C1 segment of cervical spinal cord (tissue), 14 donors: ENCODE results near the gene CALM1.

Experiments used
- DNase-seq, 14 donors: peaks; one replicate each; lab custom pipeline; 2025; lab: John Stamatoyannopoulos, UW

The CALM1 gene

DNA sequence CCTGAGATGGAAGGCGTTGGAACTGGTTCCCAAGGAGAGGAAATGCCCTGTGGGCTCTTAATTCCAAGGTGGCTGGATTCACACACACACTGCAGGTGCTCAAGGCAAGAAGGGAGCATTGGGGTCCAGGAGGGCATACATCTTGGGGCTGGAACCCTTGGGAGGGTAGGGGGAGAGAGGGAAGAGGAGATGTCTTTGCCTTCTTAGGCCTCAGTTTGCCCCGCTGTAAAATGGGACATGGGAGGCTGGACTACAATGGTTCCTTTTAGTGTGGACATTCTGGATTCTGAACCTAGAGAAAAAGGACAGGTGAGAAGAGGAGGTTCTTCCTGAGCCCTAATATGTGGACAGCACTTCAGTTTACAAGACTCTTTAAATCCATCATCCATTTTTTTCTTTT, 43.8 kb downstream of the CALM1 start:
- no peak for DNase-seq

DNA sequence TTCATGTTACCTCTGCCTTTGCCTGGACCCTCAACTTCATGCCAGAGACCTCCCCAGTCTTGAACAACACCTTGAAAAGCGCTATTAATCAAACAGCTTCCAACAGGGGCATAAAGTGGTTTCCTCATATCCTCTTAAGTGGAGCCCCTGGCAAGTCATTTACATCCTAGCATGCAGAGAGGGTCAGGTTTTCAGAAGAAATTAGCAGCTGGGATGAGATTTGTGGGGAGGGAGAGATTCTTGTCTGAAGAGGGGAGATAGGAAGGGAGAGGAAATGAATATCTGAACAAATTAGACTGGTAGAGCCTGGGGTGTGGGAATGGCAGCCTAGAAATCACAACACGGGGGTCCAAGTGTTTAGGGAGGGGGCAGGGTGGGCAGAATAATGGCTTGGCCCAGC, 45.6 kb downstream of the CALM1 start:
- DNase-seq, result no peak

DNA sequence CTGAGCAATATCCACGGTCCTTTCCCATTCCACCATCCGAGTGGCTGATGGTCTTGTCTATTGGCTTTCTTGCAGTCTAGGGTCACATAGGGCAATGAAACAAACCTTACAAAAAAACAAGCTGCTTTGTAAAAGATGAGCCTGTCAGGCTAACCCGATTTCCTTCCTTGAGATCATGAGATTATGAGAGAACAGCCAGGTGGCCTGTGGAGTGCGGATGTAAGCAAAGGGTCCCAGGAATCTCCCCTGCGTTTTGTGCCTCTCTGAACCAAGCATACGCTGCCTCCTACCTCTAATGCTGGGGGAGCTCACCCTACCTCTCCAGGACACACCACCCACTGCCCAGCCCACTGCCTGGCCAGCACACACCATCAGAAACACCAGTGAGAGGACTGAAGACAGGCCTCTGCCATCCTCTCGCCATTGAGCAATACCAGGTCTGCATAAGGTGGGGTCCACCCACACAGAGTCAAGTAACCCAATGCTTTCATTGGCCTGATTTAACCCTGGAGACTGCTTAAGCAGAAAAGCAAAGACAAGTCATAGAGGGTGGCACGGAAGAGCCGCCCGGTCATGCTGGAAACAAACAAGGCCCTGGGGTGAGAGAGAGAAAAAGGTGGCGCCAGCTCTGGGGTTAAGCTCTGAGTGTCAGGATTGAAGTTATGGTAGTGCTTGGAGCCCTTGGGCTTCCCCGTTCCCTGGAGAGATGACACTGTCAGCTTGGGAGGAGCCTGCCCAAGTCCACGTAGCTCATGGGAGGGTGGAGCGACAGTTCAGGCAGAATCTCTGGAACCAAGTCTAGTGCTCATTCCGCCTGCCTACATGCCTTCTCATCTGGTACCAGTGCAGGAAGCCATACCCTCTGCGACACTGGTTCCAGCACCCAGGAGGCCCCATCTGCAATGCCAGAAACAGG, 46.6 kb downstream of the CALM1 start:
- no peak for DNase-seq

DNA sequence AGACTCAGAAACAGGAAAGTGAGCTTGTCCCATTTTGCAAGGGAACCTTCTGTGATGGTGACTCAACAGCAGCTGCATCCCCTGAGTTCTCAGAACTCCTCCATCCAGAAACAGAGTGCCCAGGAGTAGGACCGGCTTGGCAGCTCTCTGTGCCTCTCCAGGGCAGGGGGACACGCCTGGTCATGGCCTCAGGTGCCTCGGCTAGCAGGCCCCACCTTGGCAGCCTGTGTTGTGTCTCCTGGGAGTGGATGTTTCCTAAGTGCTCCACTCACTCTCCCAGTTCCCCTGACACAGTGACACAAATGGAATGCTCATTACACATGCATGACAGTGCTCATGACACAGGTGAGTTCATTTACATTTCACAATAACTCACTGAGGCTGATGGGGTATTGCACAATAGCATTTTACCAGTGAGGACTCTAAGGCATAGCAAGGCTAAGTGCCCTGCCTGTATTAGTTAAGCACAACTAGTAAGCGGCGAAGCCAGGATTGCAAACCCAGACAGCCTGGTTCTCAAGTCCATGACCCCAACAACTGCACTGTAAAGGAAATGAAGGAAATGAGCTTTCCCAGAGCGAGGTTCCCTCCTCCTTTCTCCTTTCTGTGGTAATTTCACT, 47.4 kb downstream of the CALM1 start:
- no peak for DNase-seq

DNA sequence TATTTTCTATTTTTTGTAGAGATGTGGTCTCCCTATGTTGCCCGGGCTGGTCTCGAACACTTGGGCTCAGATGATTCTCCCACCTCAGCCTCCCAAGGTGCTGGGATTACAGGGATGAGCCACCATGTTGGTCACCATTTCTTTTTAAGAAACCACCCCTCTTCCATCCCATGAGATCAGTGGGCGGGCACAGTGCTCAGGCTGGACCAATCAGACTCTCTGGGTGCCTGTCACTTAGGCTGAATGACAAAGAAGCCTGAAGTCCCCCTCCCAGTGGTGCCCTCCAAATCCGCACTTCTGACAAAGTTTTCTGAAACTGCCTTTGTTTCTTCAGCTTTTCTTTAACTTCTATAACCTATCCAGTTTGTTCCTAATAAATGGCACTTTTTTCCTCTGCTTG, 48.2 kb downstream of the CALM1 start:
- no peak for DNase-seq

DNA sequence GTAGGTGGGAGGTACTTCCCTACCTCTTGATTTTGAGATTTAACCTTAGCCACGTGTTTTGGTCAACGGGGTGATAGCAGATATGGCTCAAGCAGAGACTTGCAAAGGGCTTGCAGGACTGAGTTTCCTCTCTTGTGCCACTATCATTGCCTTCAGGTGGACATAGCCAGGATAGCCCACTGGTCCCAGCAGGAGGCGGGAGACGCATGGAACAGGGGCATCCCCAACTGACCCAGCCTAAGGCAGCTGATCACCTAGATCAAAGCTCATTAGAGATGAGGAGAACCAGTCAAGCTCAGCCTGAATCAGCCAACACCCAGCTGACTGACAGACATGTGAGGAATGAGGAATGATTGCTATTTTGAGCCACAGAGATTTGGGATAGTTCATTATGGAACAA, 49.6 kb downstream of the CALM1 start:
- no peak for DNase-seq

DNA sequence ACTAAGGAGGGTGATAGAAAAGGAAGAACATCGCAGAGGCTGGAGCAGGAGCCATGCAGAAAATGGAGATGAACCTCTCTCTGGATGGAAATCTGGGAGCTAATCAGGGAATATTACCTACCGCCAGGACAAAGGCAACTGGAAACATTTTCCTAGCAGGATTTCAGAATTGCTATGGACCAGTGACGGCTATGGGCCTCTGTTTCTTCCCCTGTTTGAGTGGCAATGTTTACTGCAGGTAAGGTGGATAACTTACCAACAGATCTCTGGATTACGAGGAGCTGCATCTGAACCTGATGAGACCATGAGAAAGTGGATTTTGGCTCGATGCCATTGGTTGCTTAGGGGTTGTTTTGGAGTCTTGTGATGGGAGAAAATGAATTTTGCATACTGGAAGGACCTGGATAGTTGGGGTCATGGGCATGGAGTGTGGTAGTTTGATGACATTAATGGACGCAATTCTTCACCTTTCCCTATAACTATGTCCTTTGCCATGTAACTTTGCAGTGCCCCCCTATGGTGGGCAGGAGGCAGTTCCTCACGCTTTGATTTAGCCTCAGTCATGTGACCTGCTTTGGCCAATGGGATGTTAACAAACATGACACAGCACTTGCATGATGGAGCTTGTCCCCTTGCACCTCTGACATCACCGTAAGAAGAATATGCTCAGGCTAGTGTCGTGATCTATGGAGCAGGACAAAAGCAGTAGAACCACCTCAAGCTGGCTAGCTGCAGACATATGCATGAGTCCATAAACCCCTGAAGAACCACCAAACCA, 51.1 kb downstream of the CALM1 start:
- DNase-seq, result no peak

DNA sequence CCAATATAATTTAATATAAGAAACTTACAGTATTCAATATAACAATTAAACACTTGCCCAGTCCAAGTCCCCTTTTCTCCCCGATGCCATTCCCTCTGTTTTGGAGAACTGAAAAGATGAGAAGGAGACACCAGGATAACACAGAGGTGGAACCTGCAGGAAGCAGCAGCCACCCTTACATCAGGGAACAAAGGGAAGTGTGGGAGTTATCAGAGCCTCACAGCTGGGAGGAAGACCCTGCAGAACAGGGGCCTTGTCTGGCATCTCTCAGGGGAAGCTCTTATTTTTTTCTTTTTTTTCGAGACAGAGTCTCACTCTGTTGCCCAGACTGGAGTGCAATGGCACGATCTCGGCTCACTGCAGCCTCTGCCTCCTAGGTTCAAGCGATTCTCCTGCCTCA, 52.6 kb downstream of the CALM1 start:
- DNase-seq, result no peak

DNA sequence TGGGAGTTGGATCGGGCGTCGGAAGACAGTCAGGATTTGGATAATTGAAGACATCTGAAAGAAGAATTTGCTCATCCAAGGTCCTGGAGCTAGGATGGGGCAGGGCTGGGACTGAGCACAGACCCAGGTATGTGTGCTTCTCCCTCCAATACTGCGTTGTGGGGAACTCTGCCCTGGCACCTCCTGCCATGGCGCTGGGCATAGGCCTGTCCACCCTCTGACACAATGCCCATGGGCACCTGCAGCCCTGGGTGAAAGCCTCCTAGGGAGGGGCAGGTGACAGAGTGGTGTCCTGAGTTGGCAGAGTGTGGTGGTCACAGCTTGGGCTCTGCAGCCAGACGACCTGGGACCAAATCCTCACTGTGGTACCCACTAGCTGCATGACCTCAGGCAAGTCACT, 53.3 kb downstream of the CALM1 start:
- DNase-seq, result no peak

DNA sequence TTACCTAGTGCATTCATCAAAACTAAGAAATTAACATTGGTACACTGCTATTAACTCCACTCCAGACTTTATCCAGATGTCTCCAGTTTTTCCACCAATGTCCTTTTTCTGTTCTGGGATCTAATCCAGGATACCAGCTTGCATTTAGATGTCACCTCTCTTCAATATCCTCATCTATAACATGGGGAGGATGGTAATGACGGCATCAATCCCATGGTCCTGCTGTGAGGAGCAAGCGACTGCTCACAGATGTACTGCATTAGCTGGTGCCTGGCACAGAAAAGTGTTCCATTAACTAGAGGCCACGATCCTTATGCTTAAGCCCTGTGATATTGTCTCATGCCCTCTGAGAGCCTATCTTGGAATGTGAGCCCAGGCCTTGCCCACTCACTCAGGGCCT, 53.8 kb downstream of the CALM1 start:
- no peak for DNase-seq

DNA sequence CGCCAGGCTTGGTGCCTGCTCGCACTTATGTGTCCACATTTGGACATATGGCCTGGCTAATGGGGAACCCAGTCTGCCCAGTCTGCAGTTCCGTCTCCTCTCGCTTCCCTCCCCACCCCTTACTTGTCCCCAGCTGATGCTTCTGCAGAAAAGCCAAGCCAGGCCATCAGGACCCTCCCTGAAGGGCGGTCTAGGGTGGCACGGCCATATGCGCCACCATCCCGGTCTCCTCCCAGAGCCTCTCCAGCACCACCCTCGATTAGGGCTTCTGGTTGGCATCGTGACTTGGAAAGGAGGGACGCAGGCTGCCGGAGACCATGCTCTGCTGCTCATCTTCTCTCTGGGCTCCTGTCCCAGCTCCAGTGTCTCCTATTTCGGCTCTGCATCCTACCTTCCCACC, 54.6 kb downstream of the CALM1 start:
- DNase-seq, result peak in 2 of 14 donors; percentile 10 to 83

DNA sequence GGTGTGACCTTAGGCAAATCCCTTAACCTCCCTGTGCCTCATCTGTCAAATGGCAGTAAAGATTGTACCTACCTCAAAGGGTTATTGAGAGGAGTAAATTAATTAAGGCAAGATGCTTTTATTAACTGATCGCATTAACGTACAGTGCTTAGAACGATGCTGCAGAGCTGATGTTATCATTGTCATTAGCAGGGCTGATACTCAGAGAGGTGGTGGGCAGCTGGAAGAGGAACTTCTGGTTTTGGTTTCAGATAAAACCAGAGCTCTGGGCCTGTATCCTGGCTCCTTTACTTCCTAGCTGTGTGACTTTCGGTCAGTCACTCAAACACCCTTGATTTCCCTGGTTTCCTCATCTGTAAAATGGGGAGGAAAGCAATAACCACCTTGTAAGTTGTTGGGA, 55.1 kb downstream of the CALM1 start:
- no peak for DNase-seq

DNA sequence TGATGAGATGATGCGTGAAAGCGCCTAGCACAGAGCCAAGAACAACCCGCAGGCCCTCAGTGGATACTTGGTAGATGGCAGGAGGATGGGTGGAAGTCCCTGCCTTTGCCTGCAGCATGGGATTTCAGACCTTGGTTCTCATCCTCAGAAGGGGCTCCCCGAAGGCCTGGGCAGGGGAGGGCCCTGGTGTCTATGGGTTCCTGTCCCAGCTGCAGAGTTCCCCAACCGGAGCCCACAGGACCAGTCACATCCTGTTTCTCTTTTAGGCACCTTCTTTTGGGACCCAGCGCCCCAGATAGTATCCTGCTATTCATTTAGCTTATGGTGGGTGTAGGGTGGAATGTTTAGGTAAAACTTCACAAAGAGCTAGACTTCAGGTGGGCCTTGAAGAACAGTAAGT, 55.5 kb downstream of the CALM1 start:
- DNase-seq, result no peak

DNA sequence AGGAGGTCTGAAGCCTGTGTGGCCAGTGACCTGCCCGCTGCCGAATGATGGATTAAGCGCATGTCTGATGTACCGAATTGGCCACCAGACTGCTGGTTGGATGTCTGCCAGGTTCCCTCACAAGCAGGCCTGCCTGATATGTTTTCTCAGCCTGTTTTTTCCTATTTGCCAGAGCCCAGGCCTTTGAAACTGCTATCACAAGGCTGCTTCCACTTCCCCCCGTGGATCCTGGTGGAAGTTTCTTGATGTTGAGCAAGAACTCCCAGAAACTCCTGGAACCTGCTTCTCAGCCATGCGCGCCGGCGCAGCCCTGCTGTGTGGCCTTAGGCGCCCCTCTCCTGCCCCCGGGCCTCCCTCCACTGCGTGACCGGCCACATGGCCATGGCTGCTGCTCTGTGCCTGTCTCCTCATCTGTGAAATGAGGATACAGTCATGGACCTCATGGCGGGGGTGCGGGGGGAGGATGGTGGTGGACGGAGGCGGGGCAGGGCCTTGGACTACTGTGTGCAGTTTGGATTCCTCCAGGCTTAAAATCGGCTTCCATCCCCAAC, 56.6 kb downstream of the CALM1 start:
- DNase-seq, result peak in 9 of 14 donors; percentile 30 to 78 (median 58)

DNA sequence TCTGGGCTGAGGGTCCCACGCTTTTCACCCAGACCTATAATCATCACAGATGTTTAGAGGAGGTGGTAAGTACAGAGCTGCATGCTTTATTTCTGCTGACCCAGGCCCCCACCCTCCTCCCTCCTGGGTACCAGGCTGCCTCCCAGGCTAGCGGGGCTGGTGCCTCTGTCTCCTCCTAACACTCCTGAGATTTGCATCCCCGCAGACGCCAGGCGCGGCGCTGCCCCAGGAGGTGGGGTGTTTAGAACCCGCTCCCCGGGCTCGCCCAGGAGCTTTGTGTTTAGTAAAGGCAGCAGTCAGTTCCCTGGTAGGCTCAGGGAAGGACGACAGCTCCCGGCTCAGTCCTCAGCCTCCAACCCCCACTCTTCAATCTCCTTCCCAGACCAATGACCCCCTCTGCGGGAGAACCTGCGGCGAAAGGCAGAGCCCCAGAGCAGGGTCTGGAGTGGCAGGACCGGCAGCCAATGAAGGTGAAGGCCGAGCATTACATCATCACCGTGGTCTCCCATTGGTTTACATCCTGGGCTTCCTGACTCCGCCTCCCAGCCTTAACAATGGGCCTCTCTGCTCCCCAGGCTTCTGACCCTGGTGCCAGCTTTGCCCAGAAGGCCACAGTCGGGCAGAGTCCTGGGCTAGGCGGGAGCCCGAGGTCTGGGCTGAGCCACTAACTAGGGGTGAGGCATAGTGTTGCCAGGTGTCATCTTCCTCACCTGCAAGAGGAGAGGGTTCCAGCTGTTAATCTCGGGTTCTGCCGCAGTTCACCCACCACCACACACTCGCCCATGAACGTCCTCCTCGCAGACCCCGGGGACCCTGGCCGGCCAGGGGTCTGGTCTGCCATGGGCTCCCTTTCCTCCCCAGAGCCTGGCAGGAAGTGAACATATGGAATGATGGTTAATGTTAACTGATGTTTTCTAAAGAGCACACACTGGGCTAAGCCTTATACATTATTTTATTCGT, 57.5 kb downstream of the CALM1 start:
- peak; percentile 39 to 97 (median 90) for DNase-seq

DNA sequence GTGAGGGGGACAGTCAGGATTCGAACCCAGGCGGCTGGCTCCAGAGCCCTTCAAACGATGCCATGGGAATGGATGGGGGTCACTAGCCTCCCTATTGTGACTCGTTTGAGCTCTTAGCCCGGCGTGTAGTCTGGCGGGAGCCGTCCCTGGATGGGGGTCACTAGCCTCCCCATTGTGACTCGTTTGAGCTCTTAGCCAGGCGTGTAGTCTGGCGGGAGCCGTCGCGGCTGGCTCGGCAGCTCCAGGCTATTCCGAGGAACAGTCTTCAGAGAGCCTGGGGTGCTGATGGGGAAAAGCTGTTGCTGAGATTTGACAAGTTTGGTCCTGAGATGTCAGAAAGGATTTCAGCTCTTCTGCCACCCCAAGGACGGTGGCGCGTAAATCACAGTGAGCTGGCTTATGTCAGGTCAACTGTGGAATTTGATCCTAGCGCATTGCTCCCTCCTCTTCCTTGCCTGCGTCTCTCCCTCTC, 58.3 kb downstream of the CALM1 start:
- DNase-seq, result no peak

DNA sequence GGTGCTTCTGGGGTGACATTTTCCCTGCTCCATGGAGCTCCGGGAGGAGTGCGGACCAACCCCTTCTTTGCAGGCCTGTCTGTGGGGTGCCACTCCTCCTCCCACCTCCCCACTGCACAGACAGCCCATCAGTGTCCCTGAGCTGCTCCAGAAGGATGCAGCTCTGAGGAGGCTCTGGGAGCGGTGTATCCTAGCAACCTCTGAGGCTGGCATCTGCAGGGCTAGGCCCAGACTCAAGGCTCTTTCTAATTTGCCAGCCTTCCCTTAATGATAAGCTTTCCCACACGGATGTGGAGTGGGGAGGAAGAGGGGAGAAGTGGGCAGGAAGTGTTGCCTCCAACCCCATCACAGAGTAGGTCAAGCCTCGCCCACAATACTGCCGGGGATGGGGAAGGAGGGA, 59.7 kb downstream of the CALM1 start:
- DNase-seq, result no peak

DNA sequence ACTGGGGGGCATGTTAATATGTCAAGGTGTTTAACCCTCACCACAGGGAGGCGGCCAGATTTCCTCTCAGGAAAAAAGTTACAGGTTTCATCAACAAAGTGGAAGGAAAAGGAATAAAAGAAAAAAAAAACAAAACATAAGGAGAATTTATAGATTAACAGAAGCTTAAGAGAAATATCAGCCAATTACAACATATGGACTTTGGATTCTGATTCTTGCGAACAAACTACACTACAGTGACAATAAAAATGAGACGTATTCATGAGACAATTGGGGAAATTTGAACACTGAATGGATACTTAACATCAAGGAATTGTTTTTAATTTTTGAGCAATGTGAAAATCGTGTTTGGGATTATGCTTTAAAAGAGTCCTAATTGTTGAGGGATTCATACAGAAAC, 60.4 kb downstream of the CALM1 start:
- no peak for DNase-seq
